ENCODE measurements around the gene SYTL5.
"Not testable (repeated sequence)": the region's sequence is repeated elsewhere in the genome, so short reads cannot be mapped to it uniquely, and the experiment has no call there.

Gene SYTL5

DNA sequence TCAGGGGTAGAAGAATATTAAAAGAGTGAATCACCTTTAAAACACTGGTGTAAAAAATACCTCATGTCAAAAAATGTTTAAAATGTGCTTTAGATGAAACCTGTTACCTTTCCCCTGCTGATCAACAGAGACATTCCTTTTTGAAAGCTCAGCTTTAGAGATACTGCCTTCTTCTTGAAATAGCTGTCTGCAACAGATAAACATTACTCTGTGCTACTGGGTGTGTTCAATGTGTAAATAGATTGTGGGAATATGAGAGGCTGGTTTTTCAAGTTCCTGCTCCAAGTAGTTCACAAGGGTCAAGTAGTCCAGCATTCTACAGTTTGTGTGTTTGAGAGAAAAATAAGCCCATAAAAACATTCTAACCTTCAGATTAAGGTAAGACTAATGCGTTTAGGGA lies at the start of gene SYTL5:
Gene SYTL5 (plus strand): TSS at position 263 of the 400 bp plus-strand sequence. CDS start 27,337 bp downstream, outside the sequence.
- no peak for FAIRE-seq

DNA sequence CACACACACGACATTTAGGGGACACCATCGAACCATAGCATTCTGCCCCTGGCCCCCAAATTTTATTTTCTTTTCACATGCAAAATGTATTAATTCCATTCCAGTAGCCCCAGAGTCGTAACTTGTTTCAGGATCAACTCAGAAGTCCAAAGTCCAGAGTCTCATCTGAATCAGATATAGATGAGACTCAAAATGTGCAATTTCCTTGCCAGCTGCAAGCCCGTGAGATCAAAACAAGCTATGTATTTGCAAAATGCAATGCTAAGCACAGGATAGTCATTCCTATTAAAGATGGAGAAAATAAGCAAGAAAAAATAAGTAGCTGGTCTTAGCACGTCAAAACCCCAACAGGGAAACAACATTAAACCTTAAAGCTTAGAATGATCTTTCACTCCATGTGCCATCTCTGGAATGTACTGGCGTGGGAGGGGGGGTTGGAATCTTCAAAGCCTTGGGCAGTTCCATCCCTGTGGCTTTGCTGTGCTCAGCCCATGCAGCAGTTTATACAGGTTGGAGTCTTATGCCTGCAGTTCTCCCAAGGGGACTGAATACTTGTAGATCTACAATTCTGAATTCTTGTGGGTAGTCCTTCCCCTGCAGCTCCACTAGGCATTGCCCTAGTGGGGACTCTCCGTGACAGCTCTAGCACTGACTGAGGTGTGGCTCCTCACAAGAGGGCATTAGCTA lies 47.7 kb upstream of the SYTL5 start:
- FAIRE-seq = no peak

DNA sequence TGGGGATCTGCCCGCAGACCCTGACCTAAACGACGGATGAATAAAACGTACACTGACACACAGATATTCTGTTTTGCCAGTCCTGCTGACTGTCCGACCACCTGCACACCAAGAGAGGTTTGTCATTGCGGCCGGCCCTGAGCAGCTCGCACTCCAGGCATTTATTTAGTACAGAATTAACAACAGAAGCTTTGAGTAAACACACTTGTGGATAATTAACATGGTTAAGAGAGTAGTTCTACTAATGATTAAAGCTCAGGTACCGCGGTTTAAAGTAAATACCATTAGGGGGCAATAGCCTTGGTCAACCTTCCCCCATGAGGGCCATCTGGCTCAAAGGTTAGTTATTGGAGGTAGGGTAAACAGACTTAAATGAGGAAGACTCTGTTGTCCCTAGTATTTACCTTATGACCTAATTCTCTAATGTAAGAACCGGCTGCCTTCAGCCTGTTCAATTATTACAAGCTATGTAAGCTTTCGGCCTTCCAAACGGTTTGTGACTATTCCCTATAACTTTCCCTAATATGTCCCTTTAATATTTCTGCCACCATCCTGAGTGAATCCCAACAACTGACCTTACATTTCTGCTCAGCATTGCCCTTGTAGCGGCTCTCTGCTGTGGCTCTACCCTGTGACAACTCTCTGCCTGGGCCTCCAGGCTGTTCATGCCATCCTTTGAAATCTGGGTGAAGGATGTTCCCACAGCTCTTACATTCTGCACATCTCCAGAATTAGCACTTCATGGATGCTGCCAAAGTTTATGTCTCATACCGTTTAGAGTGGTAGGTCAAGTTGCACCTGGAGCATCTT lies 46.9 kb upstream of the SYTL5 start:
- no peak for FAIRE-seq

DNA sequence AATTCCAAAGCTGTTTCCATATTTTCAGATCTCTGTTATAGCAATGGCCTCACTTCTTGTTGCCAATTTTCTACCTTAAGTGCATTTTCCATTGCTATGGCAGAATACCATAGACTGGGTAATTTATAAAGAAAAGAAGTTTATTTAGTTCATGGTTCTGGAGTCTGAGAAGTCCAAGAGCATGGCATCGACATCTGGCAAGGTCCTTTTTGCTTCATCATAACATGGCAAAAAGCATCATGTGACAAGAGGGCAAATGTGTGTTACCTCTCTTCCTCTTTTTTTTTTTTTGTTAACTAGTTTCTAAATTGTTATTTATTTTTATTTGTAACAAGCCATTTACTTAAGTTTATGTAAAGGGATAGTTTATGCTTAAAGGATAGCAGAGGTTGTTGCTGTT lies 45.2 kb upstream of the SYTL5 start:
- no peak for FAIRE-seq

DNA sequence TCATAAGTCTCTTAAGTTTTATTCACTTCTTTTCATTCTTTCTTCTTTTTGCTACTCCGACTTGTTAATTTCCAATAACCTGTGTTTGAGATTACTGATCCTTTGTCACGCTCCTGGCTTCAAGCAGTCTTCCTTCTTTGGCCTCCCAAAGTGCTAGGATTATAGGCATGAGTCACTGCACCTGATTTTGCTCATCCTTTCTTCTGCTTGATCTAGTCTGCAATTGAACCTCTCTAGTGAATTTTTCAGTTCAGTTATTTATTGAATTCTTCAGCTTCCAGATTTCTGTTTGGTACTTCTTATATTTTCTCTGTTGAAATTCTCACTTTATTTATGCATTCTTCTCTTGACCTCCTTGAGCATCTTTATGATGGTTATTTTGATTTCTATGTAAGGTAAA lies 38.6 kb upstream of the SYTL5 start:
- FAIRE-seq = no peak

DNA sequence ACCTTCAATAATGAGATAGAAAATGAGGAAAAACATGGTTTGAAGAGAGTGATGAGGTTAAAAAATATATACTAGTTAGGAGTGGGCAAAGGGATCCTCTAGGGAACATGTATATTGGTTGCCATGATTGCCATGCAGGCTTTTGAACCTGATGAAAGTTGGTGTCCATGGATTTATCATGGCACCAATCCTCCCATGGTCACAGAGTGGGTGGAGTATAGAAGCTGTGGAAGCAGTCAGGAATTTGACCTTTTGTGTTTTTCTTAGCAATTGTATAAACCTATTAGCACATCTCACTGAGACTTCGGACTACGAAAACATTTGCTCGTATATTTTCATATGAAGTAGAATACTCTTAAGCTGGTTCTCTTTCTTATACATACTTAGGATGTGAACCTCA lies 30.9 kb upstream of the SYTL5 start:
- FAIRE-seq = no peak

DNA sequence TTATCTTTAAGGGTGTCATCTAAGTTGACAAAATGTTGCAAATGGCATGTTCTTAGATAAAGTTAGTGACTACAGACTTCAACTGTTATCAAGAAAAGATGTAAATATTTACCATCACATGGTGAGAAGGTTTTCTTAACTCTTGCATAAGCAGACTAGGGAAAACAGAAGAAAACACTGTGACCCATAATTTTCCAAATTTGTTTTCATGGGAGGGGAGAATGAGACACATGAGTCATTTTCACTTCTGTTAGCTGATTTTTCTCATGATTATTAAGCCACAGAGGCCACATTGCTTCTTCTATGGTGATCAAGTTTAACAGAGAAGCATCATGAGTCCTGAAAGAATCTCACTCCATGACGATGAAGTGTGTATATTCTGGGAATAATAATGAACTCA lies 30.2 kb upstream of the SYTL5 start:
- FAIRE-seq = no peak

DNA sequence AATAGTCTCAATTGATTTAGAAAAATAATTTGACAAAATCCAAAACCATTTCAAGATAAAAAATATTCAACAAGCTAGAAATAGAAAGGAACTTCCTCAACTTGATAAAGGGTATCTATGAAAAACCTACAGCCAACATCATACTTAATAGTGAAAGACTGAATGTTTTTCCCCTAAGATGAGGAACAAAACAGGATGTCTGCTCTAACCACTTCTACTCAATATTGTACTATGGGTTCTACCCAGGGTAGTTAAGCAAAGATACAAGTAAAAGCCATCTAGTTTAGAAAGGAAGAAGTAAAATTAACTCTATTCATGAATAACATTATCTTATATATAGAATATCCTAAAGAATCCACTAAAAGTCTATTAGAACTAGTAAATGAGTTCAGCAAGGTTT lies 21.5 kb upstream of the SYTL5 start:
- FAIRE-seq = no peak

DNA sequence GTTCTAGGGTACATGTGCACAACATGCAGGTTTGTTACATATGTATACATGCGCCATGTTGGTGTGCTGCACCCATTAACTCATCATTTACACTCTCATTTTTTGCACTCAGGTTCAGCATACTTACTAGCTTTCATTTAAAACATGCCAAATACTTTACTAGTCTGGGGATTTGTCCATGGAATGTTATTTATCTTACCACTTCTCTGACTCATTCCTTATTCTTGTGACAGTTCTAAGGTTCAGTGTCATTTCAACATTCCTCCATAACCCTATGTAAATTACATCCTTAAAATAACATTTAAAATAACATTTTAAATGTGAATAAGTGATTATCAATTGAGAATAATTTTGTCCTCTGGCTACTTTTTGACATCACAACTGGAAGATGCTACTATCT lies 19.5 kb upstream of the SYTL5 start:
- no peak for FAIRE-seq

DNA sequence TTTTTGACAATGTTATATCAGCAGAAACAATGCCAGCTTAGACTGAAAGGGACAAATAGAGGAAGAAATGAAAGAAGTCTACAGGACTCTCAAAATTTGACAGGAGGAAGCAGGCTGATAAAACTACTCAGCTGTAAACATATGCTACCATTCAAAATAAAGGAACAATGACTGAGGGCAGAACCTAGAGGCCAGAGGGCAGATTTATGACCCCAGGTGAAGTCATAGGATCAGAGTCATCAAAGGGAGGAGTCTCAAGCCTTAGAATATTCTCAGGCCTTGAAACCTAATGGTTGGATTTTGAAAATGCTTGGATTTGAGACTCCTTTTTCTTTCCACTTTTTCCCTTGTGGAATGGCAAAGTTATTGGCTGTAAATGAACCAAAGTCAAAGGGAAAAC lies 17.0 kb upstream of the SYTL5 start:
- no peak for FAIRE-seq

DNA sequence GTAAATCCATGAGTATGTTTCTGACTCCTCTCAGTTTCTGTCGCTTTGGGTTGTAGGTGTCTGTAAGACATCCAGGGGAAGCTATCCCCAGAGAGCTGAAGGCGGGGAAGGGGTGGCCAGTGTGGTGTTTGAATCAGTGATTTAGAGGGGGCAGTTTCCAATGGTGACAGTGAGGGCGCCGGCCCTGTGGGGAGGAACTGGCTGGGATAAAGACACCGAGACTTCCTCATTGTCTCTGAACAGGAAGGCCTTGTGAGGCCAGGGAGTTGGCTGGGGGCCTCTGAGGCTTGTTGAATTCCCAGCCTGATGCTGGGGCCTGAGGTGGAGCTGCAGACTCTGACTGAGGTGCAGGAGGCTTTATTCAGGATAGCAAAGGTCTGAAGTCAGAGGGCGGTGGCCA lies 15.1 kb upstream of the SYTL5 start:
- FAIRE-seq = not testable (repeated sequence)

DNA sequence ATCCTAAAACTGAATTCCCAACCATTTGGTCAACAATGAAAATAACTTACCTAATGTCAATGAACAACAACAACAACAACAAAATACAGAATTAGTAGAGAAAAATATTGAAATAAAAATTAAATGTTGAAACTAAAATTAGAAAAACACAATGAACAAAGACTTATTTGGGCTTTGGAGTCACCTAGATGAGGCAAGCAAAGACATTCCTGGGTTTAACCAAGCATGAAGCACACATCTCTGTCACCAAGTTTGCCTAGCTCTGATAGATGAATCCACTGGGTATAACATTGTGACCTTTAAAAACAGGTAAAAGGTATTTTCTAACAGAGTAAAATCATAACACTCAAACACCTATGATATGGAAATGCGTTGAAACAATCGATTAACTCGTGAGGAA lies 13.2 kb upstream of the SYTL5 start:
- no peak for FAIRE-seq

DNA sequence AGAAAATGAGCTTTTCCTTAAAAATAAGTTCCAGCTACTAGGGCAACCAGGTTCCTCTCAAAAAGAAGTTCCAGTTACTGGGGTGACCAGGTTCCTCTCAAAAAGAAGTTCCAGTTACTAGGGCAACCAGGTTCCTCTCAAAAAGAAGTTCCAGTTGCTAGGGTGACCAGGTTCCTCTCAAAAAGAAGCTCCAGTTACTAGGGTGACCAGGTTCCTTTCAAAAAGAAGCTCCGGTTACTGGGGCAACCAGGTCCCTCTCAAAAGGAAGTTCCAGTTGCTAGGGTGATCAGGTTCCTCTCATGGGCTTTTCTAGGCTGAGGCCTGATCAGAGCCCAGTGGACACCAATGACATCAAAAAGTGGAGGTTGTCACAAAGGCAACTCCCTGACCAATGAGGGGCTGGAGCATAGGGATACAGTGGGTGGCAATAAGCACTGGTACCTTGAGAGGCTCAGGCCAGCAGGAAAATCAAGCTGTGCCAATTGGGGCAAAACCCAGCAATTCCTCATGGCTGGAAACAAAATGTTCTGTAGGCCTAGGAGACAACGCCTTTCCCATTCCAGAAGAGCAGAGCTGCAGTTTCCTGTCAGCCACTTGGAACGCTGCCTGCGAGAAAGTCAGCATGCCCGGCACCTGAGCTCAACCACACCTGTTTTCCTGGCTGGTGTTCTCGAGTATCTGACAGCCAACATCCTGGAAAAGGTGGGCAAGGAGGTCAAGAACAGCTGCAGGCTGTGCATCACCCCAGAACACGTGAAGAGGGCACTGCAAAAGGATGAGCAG lies 12.3 kb upstream of the SYTL5 start:
- no peak for FAIRE-seq

DNA sequence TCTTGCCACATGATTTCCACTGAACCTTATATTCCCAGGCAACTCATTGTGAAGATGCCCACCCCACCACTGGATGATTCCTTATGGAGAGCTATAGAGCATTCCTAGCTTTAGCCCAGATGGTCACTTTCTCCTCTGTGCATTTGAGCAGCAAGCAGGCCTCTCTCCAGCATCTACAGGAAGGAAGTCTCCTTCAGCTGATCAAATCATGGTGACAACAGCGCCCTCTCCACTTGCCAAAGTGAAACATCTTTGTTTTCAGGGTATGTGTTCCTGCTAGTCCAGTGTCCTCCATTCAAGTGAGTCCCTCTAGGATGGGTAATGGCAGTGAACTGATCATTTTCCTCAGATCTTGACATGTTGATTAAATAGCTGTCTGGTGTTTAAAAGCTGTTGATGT lies 10.9 kb upstream of the SYTL5 start:
- no peak for FAIRE-seq

DNA sequence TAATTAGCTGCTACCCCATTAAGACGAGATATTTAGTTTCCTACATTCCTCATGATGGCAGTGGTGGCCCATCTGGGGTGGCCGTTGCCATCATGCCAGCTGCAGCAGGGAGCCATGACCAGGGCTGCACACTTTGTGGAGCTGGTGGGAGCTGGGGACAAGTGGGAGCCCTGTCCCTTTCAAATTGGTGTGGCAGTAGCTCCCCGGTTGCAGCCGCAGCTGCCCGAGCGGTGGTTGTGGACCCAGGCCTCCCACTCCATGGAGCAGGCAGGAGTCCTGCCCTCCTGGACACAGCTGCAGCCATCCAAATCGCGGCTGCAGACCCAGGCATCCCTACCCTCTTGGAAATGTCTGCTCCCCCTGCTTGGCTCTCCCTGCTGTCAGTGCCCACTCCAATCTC lies 9.3 kb upstream of the SYTL5 start:
- no peak for FAIRE-seq

DNA sequence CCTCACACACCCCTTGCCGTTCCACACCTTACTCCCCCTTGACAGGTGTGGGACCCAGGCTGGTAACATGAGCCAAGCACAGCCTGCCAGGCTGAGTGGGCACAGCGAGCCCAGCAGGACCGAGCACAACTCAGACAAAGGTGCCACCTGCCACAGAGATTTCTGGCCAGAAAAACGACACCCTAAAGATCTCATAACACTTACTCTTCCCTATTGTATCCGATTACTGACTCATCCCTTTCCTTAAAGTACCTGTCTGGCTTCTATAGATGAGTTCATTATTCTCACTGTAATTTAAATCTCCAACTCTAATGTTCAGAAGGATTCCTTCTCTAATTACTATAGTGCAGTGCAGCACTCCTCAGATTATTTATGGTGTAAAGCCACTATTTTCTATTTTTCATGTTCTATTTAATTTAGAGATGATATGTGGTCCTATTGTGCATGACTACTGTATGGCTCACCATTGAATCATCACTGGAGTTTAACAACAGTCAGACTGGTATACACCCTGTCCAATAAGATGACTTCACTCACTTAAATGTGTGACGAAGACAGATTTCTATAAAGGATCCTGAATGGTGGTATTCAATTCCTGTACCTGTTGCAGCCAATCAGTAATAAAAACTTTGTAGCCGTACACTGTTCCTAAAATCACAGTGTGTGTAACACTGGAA lies 7.6 kb upstream of the SYTL5 start:
- no peak for FAIRE-seq

DNA sequence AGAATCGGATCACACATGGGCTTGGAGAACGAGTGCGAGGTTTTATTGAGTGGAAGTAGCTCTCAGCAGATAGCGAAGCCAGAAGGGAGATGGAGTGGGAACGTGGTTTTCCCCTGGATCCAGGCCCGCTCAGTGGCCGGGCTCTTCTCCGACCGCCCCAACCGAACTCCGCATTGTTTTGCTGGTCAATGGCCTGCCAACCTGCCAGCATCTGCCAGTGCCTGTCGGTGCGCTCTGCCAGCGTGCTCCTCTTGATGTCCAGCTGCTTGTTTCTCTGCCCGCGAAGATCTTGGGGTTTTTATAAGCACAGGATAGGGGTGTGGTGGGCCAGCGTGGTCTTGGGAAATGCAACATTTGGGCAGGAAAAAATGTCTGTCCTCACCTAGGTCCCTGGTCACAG lies 5.6 kb upstream of the SYTL5 start:
- FAIRE-seq = no peak

DNA sequence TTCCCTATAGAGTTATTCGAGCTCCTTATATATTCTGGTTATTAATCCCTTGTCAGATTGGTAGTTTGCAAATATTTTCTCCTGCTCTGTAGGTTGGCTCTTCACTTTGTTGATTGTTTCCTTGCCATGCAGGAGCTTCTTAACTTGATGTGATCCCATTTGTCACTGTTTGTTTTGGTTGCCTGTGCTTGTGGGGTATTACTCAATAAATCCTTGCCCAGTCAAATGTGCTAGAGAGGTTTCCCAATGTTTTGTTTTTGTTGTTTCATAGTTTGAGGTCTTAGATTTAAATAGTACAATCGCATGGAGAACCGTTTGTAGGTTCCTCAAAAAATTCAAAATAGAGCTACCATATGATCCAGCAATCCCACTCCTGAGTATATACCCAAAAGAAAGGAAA lies 2.3 kb upstream of the SYTL5 start:
- FAIRE-seq = no peak

DNA sequence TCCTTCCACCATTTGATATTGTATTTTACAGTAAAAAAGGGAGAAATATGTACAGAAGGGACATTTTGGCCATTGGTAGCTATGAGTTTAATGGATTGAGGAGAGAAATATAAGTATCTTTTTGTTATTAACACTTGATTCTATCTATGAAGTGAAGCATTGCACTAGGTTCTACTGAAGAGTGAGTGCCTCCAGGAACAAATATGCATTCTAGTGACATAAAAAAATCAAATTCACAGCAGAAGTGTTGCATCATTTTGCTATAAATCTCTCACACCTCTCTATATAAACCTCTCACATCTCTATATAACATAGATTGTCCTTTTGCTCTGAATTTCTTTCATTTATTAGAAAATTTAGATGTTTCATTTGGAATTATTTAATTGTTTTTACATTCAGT lies 425 bp downstream of the SYTL5 start:
- FAIRE-seq = no peak

DNA sequence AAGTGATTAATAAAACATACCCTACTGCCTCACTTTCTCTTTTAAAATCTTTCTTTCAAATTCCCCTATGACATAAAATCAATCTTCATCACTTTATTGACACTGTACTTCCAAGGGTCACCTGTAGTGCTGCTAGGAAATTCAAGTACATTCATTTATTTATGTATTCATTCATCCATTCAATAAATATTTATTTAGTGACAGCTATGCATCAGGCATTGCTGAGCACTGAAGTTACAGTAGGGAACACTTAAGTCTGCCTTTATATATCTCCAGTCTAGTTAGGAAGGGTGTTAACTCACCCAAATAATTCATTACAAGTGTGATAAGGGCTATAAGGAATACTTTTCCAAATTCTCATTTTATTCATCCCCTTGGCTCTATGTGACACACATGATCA lies 2.3 kb downstream of the SYTL5 start:
- no peak for FAIRE-seq

DNA sequence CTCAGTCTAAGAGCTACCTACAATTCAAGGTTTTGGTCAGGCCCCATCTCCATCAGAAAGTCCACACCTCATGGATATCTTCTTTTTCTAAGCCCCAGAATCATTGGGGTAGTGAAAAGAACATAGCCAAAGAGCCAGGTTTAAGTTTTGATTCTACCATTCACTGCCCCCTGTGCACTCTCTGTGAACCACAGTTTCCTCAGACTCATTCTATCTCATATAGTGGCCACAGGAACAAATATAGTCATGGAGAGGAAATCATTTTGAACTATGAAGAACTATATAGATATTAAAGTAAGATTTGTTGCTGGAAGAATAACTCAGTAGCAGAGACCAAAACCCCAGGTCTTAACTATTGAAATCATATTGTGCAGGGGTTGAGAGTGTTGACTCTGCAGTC lies 3.3 kb downstream of the SYTL5 start:
- no peak for FAIRE-seq

DNA sequence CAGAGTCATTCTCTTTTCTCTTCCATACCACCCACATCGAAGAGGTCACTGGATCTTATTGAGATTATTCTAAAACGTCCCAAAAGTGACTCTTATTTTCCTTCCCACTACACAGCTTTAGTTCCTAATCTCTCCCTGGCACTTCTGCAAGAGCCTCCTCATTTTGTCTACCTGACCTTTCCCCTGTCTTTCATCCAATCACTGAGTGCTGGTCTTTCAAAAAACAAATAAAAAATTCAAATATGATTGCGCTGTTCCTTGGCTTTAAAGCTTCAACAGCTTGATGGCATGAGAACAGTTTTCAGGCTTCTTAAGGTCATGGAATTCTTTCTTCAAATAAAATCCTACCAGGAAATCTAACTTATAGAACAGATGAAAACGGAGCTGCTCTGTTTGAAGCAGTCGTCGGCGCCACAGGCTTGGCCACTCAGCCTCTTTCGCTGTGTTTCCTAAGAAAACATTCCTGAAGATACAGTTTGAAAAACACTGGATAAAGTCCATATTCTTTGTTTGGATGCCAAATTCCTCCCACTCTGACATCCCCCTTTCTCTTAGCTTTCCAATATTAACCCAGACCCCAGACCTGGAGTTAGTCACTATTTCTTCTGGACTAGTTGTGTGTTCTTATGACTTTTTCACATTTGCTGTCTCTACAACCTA lies 12.5 kb downstream of the SYTL5 start:
- no peak for FAIRE-seq

DNA sequence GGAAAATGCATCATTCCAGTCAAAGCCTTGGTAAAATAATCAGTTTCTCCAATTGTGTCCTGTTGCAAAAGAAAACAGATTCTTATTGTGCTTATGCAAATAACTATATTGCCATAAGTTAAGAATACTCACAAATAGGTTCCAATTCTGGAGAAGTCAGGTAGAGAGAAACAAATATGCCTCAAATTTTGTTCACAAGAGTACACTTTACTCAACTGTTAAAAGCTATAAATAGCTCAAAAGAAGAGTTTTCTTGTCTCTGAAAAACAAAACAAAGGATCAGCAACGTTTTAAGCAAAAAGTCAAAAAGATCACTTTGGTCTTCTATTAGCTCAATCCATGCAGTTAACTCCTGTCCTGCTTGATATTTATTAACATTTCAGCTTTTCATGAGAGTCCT lies 21.9 kb downstream of the SYTL5 start:
- no peak for FAIRE-seq
